ENCODE results near the gene INSR.

The INSR gene

GRCh38 chr19:7294558-7295212 is 471 bp upstream of the INSR start:
- Histone ChIP-seq H3K27me3 (ENCODE audit: insufficient read depth, low read length) (peaks cover 21% of the 10 kb centered on the region), H3K9me3 (ENCODE audit: insufficient read depth, low read depth, low read length) (no peaks in the 10 kb centered on the region), H3K27ac (ENCODE audit: low read depth, low read length) (no peak overlapping the region), H3K36me3 (ENCODE audit: insufficient read depth, low read length) (no peaks in the 10 kb centered on the region), H3K4me3 (ENCODE audit: low read length) (peak overlapping the region; percentile 69), H3K9ac (ENCODE audit: low read depth, low read length) (peak overlapping the region; percentile 61), H3K4me1 (ENCODE audit: insufficient read depth, low read length) (no peaks in the 10 kb centered on the region)
- 8% methylated on average over 41 of the region's 43 CpGs for WGBS

- Histone ChIP-seq H3K27ac (ENCODE audit: low read depth, low read length) (no peak overlapping the region), H3K9ac (ENCODE audit: low read depth, low read length) (peak overlapping the region; percentile 71), H3K4me3 (ENCODE audit: low read length) (peak overlapping the region; percentile 69), H3K36me3 (ENCODE audit: insufficient read depth, low read length) (no peaks in the 10 kb centered on the region), H3K27me3 (ENCODE audit: insufficient read depth, low read length) (peaks cover 21% of the 10 kb centered on the region), H3K4me1 (ENCODE audit: insufficient read depth, low read length) (no peaks in the 10 kb centered on the region), H3K9me3 (ENCODE audit: insufficient read depth, low read depth, low read length) (no peaks in the 10 kb centered on the region)
- WGBS: 13% methylated on average over 54 of the region's 54 CpGs
Observed at GRCh38 chr19:7292950-7293761, 1.1 kb downstream of the INSR start.

- no peak overlapping the region for H3K27ac ChIP-seq (ENCODE audit: low read depth, low read length)
Observed at GRCh38 chr19:7292352-7292949, 1.8 kb downstream of the INSR start.

GRCh38 chr19:7288977-7289376 is 5.2 kb downstream of the INSR start:
- peaks cover 12% of the 10 kb centered on the region for H3K27me3 ChIP-seq (ENCODE audit: insufficient read depth, low read length)
- WGBS: 87% methylated on average over 6 of the region's 6 CpGs
- H3K36me3 ChIP-seq (ENCODE audit: insufficient read depth, low read length): no peaks in the 10 kb centered on the region
- H3K4me3 ChIP-seq (ENCODE audit: low read length): no peak overlapping the region
- no peak overlapping the region for H3K9ac ChIP-seq (ENCODE audit: low read depth, low read length)
- no peaks in the 10 kb centered on the region for H3K4me1 ChIP-seq (ENCODE audit: insufficient read depth, low read length)
- no peak overlapping the region for H3K27ac ChIP-seq (ENCODE audit: low read depth, low read length)
- H3K9me3 ChIP-seq (ENCODE audit: insufficient read depth, low read depth, low read length): no peaks in the 10 kb centered on the region

More at GRCh38 chr19:7292352-7292949, 1.8 kb downstream of the INSR start:
- Histone ChIP-seq H3K9ac (ENCODE audit: low read depth, low read length) (no peak overlapping the region), H3K4me3 (ENCODE audit: low read length) (peak overlapping the region; percentile 69), H3K36me3 (ENCODE audit: insufficient read depth, low read length) (no peaks in the 10 kb centered on the region), H3K27me3 (ENCODE audit: insufficient read depth, low read length) (peaks cover 21% of the 10 kb centered on the region), H3K4me1 (ENCODE audit: insufficient read depth, low read length) (no peaks in the 10 kb centered on the region), H3K9me3 (ENCODE audit: insufficient read depth, low read depth, low read length) (no peaks in the 10 kb centered on the region)
- WGBS: 63% methylated on average over 9 of the region's 12 CpGs

- Histone ChIP-seq H3K36me3 (ENCODE audit: insufficient read depth, low read length) (no peaks in the 10 kb centered on the region), H3K27ac (ENCODE audit: low read depth, low read length) (no peak overlapping the region), H3K4me3 (ENCODE audit: low read length) (no peak overlapping the region)
Observed at GRCh38 chr19:7288131-7288530, 6.1 kb downstream of the INSR start.

DNA sequence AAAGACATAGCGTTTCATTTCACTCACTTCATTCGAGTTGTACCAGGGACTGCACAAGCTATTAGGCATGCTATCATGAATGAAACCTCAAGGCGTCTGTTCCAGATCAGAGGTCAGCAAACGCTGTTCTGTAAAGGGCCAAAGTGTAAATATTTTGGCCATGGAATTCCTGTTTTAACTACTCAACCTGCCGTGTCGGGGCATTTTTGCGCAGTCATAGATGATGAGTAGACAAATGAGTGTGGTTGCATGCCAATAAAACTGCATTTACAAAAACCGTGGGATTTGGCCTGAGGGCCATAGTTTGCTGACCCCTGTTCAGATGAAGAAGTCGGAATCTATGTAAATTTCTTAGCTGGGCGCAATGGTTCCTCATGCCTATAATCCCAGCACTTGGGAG is 6.5 kb downstream of the INSR start:
- Histone ChIP-seq H3K9me3 (ENCODE audit: insufficient read depth, low read depth, low read length) (no peaks in the 10 kb centered on the region), H3K27me3 (ENCODE audit: insufficient read depth, low read length) (peaks cover 3% of the 10 kb centered on the region), H3K27ac (ENCODE audit: low read depth, low read length) (no peak overlapping the region), H3K4me3 (ENCODE audit: low read length) (no peak overlapping the region), H3K4me1 (ENCODE audit: insufficient read depth, low read length) (no peaks in the 10 kb centered on the region), H3K9ac (ENCODE audit: low read depth, low read length) (no peak overlapping the region), H3K36me3 (ENCODE audit: insufficient read depth, low read length) (no peaks in the 10 kb centered on the region)
- WGBS: 92% methylated on average over 10 of the region's 10 CpGs

More at GRCh38 chr19:7288131-7288530, 6.1 kb downstream of the INSR start:
- H3K27me3 ChIP-seq (ENCODE audit: insufficient read depth, low read length): peaks cover 7% of the 10 kb centered on the region
- H3K4me1 ChIP-seq (ENCODE audit: insufficient read depth, low read length): no peaks in the 10 kb centered on the region
- H3K9me3 ChIP-seq (ENCODE audit: insufficient read depth, low read depth, low read length): no peaks in the 10 kb centered on the region
- WGBS: 88% methylated on average over 1 of the region's 1 CpG
- no peak overlapping the region for H3K9ac ChIP-seq (ENCODE audit: low read depth, low read length)

- no peak overlapping the region for H3K27ac ChIP-seq (ENCODE audit: low read depth, low read length)
- H3K9me3 ChIP-seq (ENCODE audit: insufficient read depth, low read depth, low read length): no peaks in the 10 kb centered on the region
- 95% methylated on average over 10 of the region's 10 CpGs for WGBS
- H3K27me3 ChIP-seq (ENCODE audit: insufficient read depth, low read length): no peaks in the 10 kb centered on the region
- H3K36me3 ChIP-seq (ENCODE audit: insufficient read depth, low read length): no peaks in the 10 kb centered on the region
- no peak overlapping the region for H3K4me3 ChIP-seq (ENCODE audit: low read length)
- H3K4me1 ChIP-seq (ENCODE audit: insufficient read depth, low read length): no peaks in the 10 kb centered on the region
- no peak overlapping the region for H3K9ac ChIP-seq (ENCODE audit: low read depth, low read length)
Observed at GRCh38 chr19:7280940-7281666, 13.1 kb downstream of the INSR start.

DNA sequence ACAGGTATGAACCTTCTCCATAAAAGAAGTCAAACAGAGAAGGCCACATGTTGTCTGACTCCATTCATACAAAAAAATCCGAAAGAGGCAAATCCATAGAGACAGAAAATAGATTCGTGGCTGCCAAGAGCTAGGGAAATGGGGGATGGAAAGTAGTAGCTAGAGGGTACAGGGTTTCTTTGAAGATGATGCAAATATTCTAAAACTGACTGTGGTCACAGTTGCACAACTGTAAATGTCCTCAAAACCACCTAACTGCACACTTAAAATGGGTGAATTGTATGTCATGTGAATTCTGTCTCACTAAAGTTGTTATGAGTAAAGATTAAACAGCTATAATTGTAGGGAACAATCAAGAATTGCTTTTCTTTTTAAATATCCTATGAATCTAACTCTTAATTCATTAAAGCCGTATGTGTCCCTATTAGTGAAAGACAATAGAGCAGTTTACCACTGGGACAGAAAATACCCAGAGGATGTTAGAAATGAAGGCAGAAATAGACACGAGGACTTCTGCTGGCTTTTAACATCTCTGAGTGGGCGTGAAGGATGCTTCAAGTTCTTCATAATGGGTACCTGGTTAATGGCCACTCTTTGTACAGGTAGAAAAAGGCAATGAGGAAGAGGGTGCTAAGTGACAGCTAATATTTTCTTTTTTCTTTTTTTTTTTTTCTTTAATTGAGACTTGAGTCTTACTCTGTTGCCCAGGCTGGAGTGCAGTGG is 21.2 kb downstream of the INSR start:
- Histone ChIP-seq H3K9ac (ENCODE audit: low read depth, low read length) (no peak overlapping the region), H3K36me3 (ENCODE audit: insufficient read depth, low read length) (no peaks in the 10 kb centered on the region), H3K27ac (ENCODE audit: low read depth, low read length) (no peak overlapping the region), H3K9me3 (ENCODE audit: insufficient read depth, low read depth, low read length) (no peaks in the 10 kb centered on the region), H3K4me1 (ENCODE audit: insufficient read depth, low read length) (no peaks in the 10 kb centered on the region), H3K4me3 (ENCODE audit: low read length) (no peak overlapping the region), H3K27me3 (ENCODE audit: insufficient read depth, low read length) (no peaks in the 10 kb centered on the region)
- WGBS: 92% methylated on average over 5 of the region's 5 CpGs

GRCh38 chr19:7268705-7269098 is 25.5 kb downstream of the INSR start:
- WGBS: 89% methylated on average over 5 of the region's 5 CpGs
- H3K36me3 ChIP-seq (ENCODE audit: insufficient read depth, low read length): peaks cover 11% of the 10 kb centered on the region
- no peaks in the 10 kb centered on the region for H3K4me1 ChIP-seq (ENCODE audit: insufficient read depth, low read length)
- H3K27me3 ChIP-seq (ENCODE audit: insufficient read depth, low read length): no peaks in the 10 kb centered on the region
- H3K9me3 ChIP-seq (ENCODE audit: insufficient read depth, low read depth, low read length): no peaks in the 10 kb centered on the region
- H3K9ac ChIP-seq (ENCODE audit: low read depth, low read length): no peak overlapping the region
- H3K27ac ChIP-seq (ENCODE audit: low read depth, low read length): no peak overlapping the region
- H3K4me3 ChIP-seq (ENCODE audit: low read length): no peak overlapping the region

- 93% methylated on average over 22 of the region's 22 CpGs for WGBS
- Histone ChIP-seq H3K36me3 (ENCODE audit: insufficient read depth, low read length) (peaks cover 11% of the 10 kb centered on the region), H3K9ac (ENCODE audit: low read depth, low read length) (no peak overlapping the region), H3K4me3 (ENCODE audit: low read length) (no peak overlapping the region), H3K27ac (ENCODE audit: low read depth, low read length) (no peak overlapping the region), H3K9me3 (ENCODE audit: insufficient read depth, low read depth, low read length) (no peaks in the 10 kb centered on the region), H3K27me3 (ENCODE audit: insufficient read depth, low read length) (no peaks in the 10 kb centered on the region), H3K4me1 (ENCODE audit: insufficient read depth, low read length) (no peaks in the 10 kb centered on the region)
Observed at GRCh38 chr19:7267792-7268704, 26.2 kb downstream of the INSR start.

Measured in HUES64 (cell line).